GM19468 (cell line): ENCODE data around the gene GRK5.
"Not testable (repeated sequence)": the region's sequence is repeated elsewhere in the genome, so short reads cannot be mapped to it uniquely, and the experiment has no call there.

Experiments
- ATAC-seq: cut with Tn5 transposase; IDR thresholded peaks from one replicate; pipeline ENCODE4 v1.9.1; 2021; ENCODE audit warnings: mild to moderate bottlenecking, moderate library complexity, moderate number of reproducible peaks; ENCODE audit not compliant: unreplicated experiment; ENCODE audit errors: extremely low read depth

The GRK5 gene

DNA sequence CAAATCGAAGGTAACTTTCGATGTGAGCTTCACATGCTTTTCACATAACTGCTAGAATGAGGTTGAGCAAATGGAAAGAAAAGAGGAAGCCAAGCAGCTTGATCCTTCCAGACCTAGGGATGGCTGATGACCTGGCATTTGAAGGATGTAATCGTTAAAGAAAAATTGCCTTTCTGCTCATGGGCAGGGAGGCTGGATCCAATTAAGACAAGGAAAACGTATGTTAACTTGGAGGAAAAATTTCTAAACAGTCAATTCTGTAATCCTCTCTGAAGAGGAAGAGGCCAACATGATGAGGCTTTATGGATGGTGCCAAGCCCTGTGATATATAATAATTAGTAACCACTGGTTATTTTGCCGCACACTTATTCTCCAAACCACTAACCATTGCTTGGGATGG, 12.5 kb downstream of the GRK5 start:
- ATAC-seq: no peak

DNA sequence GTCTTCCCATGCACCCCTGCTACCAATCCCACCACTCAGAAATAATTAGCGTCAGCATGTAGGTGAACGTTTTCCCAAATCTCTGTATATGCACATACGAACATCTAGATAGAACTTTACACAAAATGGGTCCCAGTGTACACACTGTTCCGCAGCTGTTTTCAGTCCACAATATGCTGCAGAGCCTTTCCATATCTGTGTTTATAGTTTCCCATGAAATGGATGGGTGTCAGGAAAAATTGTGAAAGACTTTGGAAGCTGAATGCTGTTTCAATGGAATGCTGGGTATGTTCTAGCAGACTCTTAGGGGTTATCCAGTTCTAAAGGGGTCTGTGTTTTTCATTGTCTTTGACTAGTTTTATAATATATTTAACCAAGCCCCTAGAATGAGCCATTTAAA, 13.8 kb downstream of the GRK5 start:
- ATAC-seq: no peak

DNA sequence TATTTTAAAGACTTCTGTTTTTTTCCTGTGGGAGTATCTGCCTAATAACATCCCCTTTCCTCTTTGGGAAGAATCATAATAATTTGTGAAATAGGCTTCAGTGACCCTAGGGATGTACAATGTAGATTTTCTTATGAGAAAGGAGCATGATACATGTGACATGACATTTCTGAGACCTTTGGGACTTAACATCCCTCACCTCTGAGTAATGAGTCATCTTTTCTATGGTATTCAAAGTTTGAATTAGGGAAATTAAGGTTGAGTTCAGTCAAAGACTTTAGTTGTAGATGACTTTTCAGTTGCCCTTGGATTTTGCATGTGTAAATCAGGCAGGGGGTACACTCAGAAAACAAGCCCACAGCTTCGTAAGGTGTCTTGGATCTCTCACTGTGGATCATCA, 14.3 kb downstream of the GRK5 start:
- ATAC-seq: no peak

DNA sequence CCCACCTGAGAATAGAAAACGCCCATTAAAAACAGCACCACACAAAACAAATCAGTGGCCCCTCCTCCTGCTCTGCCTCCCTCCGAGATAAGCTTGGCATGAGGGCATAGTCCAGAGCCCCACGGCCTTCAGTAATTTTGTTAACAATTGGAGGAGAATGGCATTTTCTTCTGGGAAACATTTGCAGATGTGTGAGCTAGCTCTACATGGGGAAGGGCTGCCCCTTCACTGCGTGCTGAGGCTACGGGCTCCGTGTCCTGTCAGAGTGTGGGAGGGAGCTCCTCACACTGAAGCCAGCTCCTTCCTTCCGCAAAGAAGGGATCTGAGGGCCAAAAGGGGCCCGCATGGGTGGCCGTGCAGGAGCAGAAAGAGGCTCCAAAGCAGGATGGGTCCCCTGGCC, 15.2 kb downstream of the GRK5 start:
- ATAC-seq: no peak

GRCh38 chr10:119222966-119223386, 15.6 kb downstream of the GRK5 start:
- no peak for ATAC-seq

DNA sequence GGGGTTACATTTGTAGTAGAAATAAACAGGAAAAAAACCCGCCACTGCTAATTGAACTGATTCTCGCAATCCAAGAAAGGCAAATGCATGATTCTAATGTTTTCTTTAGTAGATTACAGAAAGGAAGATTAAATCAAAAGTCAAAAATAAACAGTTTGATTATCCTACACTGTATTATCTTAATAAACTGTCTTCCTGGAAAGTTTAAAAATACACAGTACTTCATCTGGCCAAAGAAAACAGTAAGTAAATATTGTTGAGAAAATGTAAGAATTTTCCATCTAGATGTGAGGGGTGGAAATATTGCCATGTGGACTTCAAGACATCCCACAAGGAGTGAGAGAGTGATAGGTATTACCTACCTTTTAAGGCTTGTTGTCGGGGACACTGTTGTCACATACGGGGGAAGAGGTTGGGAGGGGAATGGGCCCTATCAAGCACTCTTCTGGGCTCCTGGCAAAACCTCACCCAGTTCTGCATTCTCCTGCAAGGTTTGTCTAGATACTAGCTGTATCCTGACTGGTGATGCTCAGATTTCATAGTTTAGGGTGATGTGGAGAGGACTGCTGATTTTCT, 17.8 kb downstream of the GRK5 start:
- ATAC-seq: no peak

DNA sequence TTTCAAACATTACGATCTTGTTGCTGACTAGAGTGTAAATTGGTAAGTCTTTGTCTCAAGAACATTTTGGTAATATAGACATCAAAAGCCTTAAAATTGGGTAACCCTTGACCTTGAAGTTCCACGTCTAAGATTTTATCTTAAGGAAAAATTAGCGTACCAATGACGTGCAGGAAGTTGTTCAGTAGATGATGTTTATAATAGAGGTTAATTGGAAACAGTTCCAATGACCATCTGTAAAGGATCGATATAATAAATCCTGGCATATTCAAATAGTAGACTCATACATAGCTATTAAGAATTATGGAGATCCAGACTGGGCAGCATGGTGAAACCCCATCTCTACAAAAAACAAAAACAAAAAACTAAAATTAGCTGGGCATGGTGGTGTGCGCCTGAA, 20.5 kb downstream of the GRK5 start:
- no peak for ATAC-seq

- ATAC-seq: no peak
Observed at GRCh38 chr10:119231654-119232053, 24.3 kb downstream of the GRK5 start.

GRCh38 chr10:119232439-119232838, 25.1 kb downstream of the GRK5 start:
- ATAC-seq: not testable (repeated sequence)

DNA sequence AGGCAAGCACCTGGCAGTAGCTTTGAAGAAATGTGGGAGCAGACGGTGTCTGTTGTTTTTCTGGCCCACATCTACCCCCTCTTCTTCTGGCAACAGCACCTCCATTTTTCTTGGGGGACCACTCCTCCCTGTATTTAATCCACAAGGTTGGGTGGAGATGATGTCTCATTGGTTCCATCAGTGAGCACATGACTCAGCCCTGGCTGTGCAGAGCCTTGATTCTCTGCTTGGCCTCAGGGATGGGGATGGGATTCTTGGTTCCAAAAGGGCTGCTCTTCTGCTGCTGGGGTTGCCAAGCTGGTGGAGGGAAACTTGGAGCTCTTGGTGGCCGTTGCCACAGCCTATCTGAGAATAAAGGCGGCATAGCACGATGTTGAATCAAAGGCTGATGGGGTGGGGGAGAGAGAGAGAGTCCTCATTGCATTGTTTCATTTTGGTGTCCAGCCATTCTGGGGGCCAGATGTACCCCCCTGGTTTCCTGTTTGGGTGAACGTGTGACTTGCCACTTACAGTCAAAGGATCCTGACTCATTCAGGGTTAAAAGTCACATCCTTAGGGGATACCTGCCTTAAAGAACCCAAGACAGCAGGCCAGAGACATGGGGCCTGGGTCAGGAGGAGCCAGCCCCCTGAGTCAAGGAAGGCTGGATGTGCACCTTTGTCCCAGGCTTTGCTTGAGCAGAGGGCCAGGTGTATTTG, 25.9 kb downstream of the GRK5 start:
- ATAC-seq: no peak

DNA sequence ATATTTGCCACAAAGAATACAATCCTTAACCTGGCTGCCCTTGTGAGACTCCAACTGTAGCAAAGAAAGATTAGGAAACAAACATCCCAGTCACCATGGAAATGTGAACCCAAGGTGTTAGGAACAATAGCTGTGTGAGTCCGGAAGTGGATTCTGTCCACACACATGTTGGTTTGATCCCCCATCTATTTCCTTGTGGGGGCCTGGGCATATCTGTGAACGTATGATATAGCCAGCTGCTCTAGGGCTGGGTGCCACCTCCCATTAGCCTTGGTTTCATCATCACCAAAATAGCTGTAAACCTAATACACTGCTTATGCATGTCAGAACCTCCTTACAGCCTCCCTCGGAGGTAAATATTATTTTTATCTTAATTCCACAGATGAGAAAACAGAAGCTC, 26.4 kb downstream of the GRK5 start:
- no peak for ATAC-seq

DNA sequence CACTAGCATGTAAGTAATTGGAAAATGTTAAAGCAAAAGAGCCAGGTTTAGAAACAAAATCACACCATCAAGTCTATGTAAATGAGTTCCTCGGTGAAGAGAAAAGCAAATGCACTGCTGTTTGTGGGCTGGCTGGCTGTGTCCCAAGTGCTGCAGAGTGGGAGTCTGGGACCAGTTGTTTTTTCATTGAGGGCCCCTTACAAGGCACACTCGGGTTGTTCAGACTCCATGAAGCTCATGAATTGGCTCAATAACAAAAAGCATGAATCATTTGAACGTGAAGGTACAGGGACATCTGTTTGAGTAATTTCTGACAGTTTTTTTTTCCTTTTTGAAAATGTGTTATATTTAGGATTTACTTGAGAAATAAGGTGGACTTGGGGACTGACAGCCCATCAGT, 28.0 kb downstream of the GRK5 start:
- ATAC-seq: no peak

GRCh38 chr10:119237722-119238436, 30.5 kb downstream of the GRK5 start:
- no peak for ATAC-seq

DNA sequence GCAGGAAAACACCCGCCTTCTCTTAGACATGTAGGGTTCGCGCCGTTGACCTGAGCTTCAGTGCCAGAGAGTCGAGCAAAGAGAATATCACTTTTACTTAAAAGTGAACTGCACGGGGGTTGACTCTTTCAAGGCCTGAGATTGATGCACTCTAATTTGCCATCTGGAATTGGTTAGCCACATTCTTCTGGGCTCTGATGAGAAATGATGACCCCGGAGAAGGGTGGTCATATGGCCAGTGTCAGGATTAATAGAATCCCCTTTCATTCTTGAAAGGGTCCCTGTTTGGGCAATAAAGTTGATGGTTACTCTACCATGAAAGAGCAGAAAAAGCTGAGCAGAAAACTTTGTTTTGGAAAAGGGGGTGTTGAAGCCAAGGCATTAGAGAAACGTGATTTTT, 31.2 kb downstream of the GRK5 start:
- ATAC-seq: no peak

GRCh38 chr10:119239015-119239414, 31.6 kb downstream of the GRK5 start:
- ATAC-seq: not testable (repeated sequence)

- not testable (repeated sequence) for ATAC-seq
Observed at GRCh38 chr10:119239630-119240029, 32.3 kb downstream of the GRK5 start.

- ATAC-seq: no peak
Observed at GRCh38 chr10:119241066-119241465, 33.7 kb downstream of the GRK5 start.

GRCh38 chr10:119242186-119242585, 34.8 kb downstream of the GRK5 start:
- ATAC-seq: no peak

DNA sequence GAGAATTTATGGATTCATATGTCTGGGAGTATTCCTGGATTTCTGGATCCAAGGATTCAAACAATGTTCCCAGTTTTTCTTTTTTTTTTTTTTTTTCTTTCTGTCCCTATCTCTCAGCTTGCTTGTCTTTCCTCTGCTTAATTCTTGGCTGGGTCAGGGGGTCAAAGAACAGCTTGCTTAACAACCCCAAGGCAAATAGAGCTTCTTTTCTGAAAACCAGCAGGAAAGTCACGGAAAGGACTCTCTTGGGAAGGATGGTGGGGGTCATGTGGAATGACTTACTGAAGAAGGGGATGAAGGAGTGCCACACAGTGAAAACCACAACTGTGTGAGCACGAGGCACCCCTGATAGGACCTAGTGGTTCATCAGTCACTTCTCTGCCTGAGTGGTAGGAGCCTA, 36.1 kb downstream of the GRK5 start:
- no peak for ATAC-seq

DNA sequence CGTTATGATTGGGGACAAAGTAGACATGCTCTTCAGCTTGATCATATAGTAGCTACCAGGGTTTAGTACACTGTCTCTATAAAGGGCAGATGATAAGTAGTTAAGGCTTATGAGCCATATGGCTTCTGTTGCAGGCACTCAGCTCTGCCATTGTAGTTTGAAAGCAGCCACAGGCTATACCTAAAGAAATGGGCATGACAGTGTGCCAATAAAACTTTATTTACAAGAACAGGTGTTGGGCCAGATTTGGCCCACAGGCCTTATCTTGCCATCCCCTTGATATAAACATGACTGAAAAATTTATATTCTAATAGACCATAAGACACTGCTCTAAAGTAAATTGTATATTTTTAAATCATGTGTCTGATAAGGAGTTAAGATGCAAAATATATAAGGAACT, 36.6 kb downstream of the GRK5 start:
- no peak for ATAC-seq

GRCh38 chr10:119245272-119245671, 37.9 kb downstream of the GRK5 start:
- no peak for ATAC-seq
